Retinal pigment epithelial cell (primary cell): Measurements from ENCODE around the gene TSR2.

Source experiments
- DNase-seq: peaks from one replicate; pipeline ENCODE4 v3.0.0-alpha.2; 2010; ENCODE audit warnings: low read depth
- H3K4me3 ChIP-seq: 2 replicates; pipeline ENCODE4 v1.5.1; 2011; ENCODE audit warnings: mild to moderate bottlenecking, low read length, control low read depth, moderate library complexity
- CTCF ChIP-seq: conservative IDR thresholded peaks from 2 replicates; pipeline ENCODE4 v1.5.1; 2011; ENCODE audit warnings: low read depth, low read length, control low read depth, inconsistent platforms

Gene TSR2

GRCh38 chrX:54435121-54435520 lies 5.1 kb upstream of the TSR2 start:
- no peak for TF ChIP-seq CTCF
- DNase-seq, result no peak
- no peak overlapping the region for H3K4me3 ChIP-seq

- TF ChIP-seq CTCF, result no peak
- H3K4me3 ChIP-seq, result no peak overlapping the region
- no peak for DNase-seq
These were observed 2.6 kb downstream of the TSR2 start for GRCh38 chrX:54442790-54443189.

GRCh38 chrX:54444752-54445151 lies 4.5 kb downstream of the TSR2 start:
- no peak overlapping the region for H3K4me3 ChIP-seq
- DNase-seq, result no peak
- TF ChIP-seq CTCF, result no peak

- no peak overlapping the region for H3K4me3 ChIP-seq
- TF ChIP-seq CTCF, result no peak
- DNase-seq, result no peak
These were observed 5.9 kb downstream of the TSR2 start for GRCh38 chrX:54446084-54446483.

- H3K4me3 ChIP-seq, result no peak overlapping the region
- DNase-seq, result no peak
- TF ChIP-seq CTCF, result peak; percentile 19
These were observed 7.3 kb downstream of the TSR2 start for GRCh38 chrX:54447461-54447860.

GRCh38 chrX:54449929-54450328 lies 9.7 kb downstream of the TSR2 start:
- no peak for TF ChIP-seq CTCF
- no peak for DNase-seq
- H3K4me3 ChIP-seq, result no peak overlapping the region

- DNase-seq, result no peak
- no peak overlapping the region for H3K4me3 ChIP-seq
- peak; percentile 43 for TF ChIP-seq CTCF
These were observed 12.7 kb downstream of the TSR2 start for GRCh38 chrX:54452920-54453319.
